ENCODE measurements around the gene ANKRD49.
"Not testable (repeated sequence)": the region's sequence is repeated elsewhere in the genome, so short reads cannot be mapped to it uniquely, and the experiment has no call there.

ANKRD49 gene

GRCh38 chr11:94469416-94469815, 24.4 kb upstream of the ANKRD49 start:
- Histone ChIP-seq H3K9me3 (replicated peaks; ENCODE audit: low read length) (no peaks in the 10 kb centered on the region), H3K9ac (ENCODE audit: low read depth, low read length) (no peak overlapping the region), H3K4me3 (ENCODE audit: low read length) (no peak overlapping the region), H3K36me3 (ENCODE audit: insufficient read depth, low read length) (peaks cover 10% of the 10 kb centered on the region), H3K4me2 (ENCODE audit: low read length) (no peak overlapping the region), H3K4me1 (ENCODE audit: control insufficient read depth, insufficient read depth, low read length) (no peaks in the 10 kb centered on the region), H3K27me3 (ENCODE audit: control insufficient read depth, insufficient read depth, low read length) (no peaks in the 10 kb centered on the region)

- no peaks in the 10 kb centered on the region for H3K4me1 ChIP-seq (ENCODE audit: control insufficient read depth, insufficient read depth, low read length)
- no peaks in the 10 kb centered on the region for H3K9me3 ChIP-seq (replicated peaks; ENCODE audit: low read length)
- H3K4me2 ChIP-seq (ENCODE audit: low read length), result no peak overlapping the region
- H3K27me3 ChIP-seq (ENCODE audit: control insufficient read depth, insufficient read depth, low read length), result no peaks in the 10 kb centered on the region
- H3K36me3 ChIP-seq (ENCODE audit: insufficient read depth, low read length), result peaks cover 3% of the 10 kb centered on the region
- H3K9ac ChIP-seq (ENCODE audit: low read depth, low read length), result no peak overlapping the region
- H3K4me3 ChIP-seq (ENCODE audit: low read length), result no peak overlapping the region
These were observed 20.6 kb upstream of the ANKRD49 start for GRCh38 chr11:94472916-94473799.

GRCh38 chr11:94477624-94478023, 16.2 kb upstream of the ANKRD49 start:
- Histone ChIP-seq H3K27me3 (ENCODE audit: control insufficient read depth, insufficient read depth, low read length) (no peaks in the 10 kb centered on the region), H3K9me3 (replicated peaks; ENCODE audit: low read length) (no peaks in the 10 kb centered on the region), H3K4me1 (ENCODE audit: control insufficient read depth, insufficient read depth, low read length) (no peaks in the 10 kb centered on the region), H3K4me2 (ENCODE audit: low read length) (no peak overlapping the region), H3K9ac (ENCODE audit: low read depth, low read length) (no peak overlapping the region), H3K4me3 (ENCODE audit: low read length) (no peak overlapping the region), H3K36me3 (ENCODE audit: insufficient read depth, low read length) (peaks cover 3% of the 10 kb centered on the region)

GRCh38 chr11:94481342-94481741, 12.4 kb upstream of the ANKRD49 start:
- Histone ChIP-seq H3K9ac (ENCODE audit: low read depth, low read length) (no peak overlapping the region), H3K4me2 (ENCODE audit: low read length) (no peak overlapping the region), H3K9me3 (replicated peaks; ENCODE audit: low read length) (no peaks in the 10 kb centered on the region), H3K4me3 (ENCODE audit: low read length) (no peak overlapping the region), H3K4me1 (ENCODE audit: control insufficient read depth, insufficient read depth, low read length) (no peaks in the 10 kb centered on the region), H3K36me3 (ENCODE audit: insufficient read depth, low read length) (peaks cover 18% of the 10 kb centered on the region), H3K27me3 (ENCODE audit: control insufficient read depth, insufficient read depth, low read length) (no peaks in the 10 kb centered on the region)

- Histone ChIP-seq H3K27me3 (ENCODE audit: control insufficient read depth, insufficient read depth, low read length) (no peaks in the 10 kb centered on the region), H3K36me3 (ENCODE audit: insufficient read depth, low read length) (peaks cover 27% of the 10 kb centered on the region), H3K4me1 (ENCODE audit: control insufficient read depth, insufficient read depth, low read length) (peaks cover 9% of the 10 kb centered on the region), H3K4me2 (ENCODE audit: low read length) (no peak overlapping the region), H3K9me3 (replicated peaks; ENCODE audit: low read length) (no peaks in the 10 kb centered on the region), H3K4me3 (ENCODE audit: low read length) (no peak overlapping the region), H3K9ac (ENCODE audit: low read depth, low read length) (no peak overlapping the region)
These were observed 7.7 kb upstream of the ANKRD49 start for GRCh38 chr11:94486068-94486467.

GRCh38 chr11:94494126-94494680, 419 bp downstream of the ANKRD49 start:
- Histone ChIP-seq H3K4me2 (ENCODE audit: low read length) (peak overlapping the region; percentile 77), H3K4me1 (ENCODE audit: control insufficient read depth, insufficient read depth, low read length) (peaks cover 18% of the 10 kb centered on the region), H3K9me3 (replicated peaks; ENCODE audit: low read length) (no peaks in the 10 kb centered on the region), H3K9ac (ENCODE audit: low read depth, low read length) (peak overlapping the region; percentile 90), H3K27me3 (ENCODE audit: control insufficient read depth, insufficient read depth, low read length) (no peaks in the 10 kb centered on the region), H3K36me3 (ENCODE audit: insufficient read depth, low read length) (peaks cover 25% of the 10 kb centered on the region), H3K4me3 (ENCODE audit: low read length) (peak overlapping the region; percentile 94)

- no peak overlapping the region for H3K4me2 ChIP-seq (ENCODE audit: low read length)
- H3K36me3 ChIP-seq (ENCODE audit: insufficient read depth, low read length), result peaks cover 31% of the 10 kb centered on the region
- H3K9me3 ChIP-seq (replicated peaks; ENCODE audit: low read length), result no peaks in the 10 kb centered on the region
- H3K4me1 ChIP-seq (ENCODE audit: control insufficient read depth, insufficient read depth, low read length), result peaks cover 2% of the 10 kb centered on the region
- no peak overlapping the region for H3K4me3 ChIP-seq (ENCODE audit: low read length)
- no peaks in the 10 kb centered on the region for H3K27me3 ChIP-seq (ENCODE audit: control insufficient read depth, insufficient read depth, low read length)
- no peak overlapping the region for H3K9ac ChIP-seq (ENCODE audit: low read depth, low read length)
These were observed 6.4 kb downstream of the ANKRD49 start for GRCh38 chr11:94500181-94500580.

- Histone ChIP-seq H3K36me3 (ENCODE audit: insufficient read depth, low read length) (peaks cover 31% of the 10 kb centered on the region), H3K4me1 (ENCODE audit: control insufficient read depth, insufficient read depth, low read length) (no peaks in the 10 kb centered on the region), H3K9ac (ENCODE audit: low read depth, low read length) (no peak overlapping the region), H3K4me2 (ENCODE audit: low read length) (no peak overlapping the region), H3K27me3 (ENCODE audit: control insufficient read depth, insufficient read depth, low read length) (no peaks in the 10 kb centered on the region), H3K4me3 (ENCODE audit: low read length) (no peak overlapping the region), H3K9me3 (replicated peaks; ENCODE audit: low read length) (no peaks in the 10 kb centered on the region)
These were observed 7.7 kb downstream of the ANKRD49 start for GRCh38 chr11:94501522-94501921.

- no peak overlapping the region for H3K9ac ChIP-seq (ENCODE audit: low read depth, low read length)
- H3K4me2 ChIP-seq (ENCODE audit: low read length), result no peak overlapping the region
- H3K4me3 ChIP-seq (ENCODE audit: low read length), result no peak overlapping the region
- H3K36me3 ChIP-seq (ENCODE audit: insufficient read depth, low read length), result peaks cover 4% of the 10 kb centered on the region
- no peaks in the 10 kb centered on the region for H3K9me3 ChIP-seq (replicated peaks; ENCODE audit: low read length)
- no peaks in the 10 kb centered on the region for H3K27me3 ChIP-seq (ENCODE audit: control insufficient read depth, insufficient read depth, low read length)
- H3K4me1 ChIP-seq (ENCODE audit: control insufficient read depth, insufficient read depth, low read length), result no peaks in the 10 kb centered on the region
These were observed 11.0 kb downstream of the ANKRD49 start for GRCh38 chr11:94504689-94505293.

- H3K4me1 ChIP-seq (ENCODE audit: control insufficient read depth, insufficient read depth, low read length); H3K36me3 ChIP-seq (ENCODE audit: insufficient read depth, low read length); H3K9ac ChIP-seq (ENCODE audit: low read depth, low read length); H3K27me3 ChIP-seq (ENCODE audit: control insufficient read depth, insufficient read depth, low read length); H3K4me3 ChIP-seq (ENCODE audit: low read length); H3K9me3 ChIP-seq (replicated peaks; ENCODE audit: low read length); H3K4me2 ChIP-seq (ENCODE audit: low read length): not testable (repeated sequence)
These were observed 12.7 kb downstream of the ANKRD49 start for GRCh38 chr11:94506513-94506912.

- Histone ChIP-seq H3K27me3 (ENCODE audit: control insufficient read depth, insufficient read depth, low read length) (no peaks in the 10 kb centered on the region), H3K9me3 (replicated peaks; ENCODE audit: low read length) (no peaks in the 10 kb centered on the region), H3K4me1 (ENCODE audit: control insufficient read depth, insufficient read depth, low read length) (peaks cover 5% of the 10 kb centered on the region), H3K36me3 (ENCODE audit: insufficient read depth, low read length) (no peaks in the 10 kb centered on the region), H3K4me3 (ENCODE audit: low read length) (no peak overlapping the region), H3K4me2 (ENCODE audit: low read length) (no peak overlapping the region), H3K9ac (ENCODE audit: low read depth, low read length) (no peak overlapping the region)
These were observed 13.7 kb downstream of the ANKRD49 start for GRCh38 chr11:94507485-94507884.

Measured in skeletal muscle satellite cell (primary cell).